ENCODE data around the gene EML1.

Gene EML1

GRCh38 chr14:99940064-99940463 lies 146.9 kb downstream of the EML1 start:
- no peak overlapping the region for H3K4me3 ChIP-seq (replicated peaks; ENCODE audit: insufficient read depth, low read length)
- no peak overlapping the region for H3K27ac ChIP-seq (replicated peaks)
- no peak for DNase-seq (ENCODE audit: low read depth in 1 of 2, low spot score in 1 of 2)
- no peaks in the 10 kb centered on the region for H3K27me3 ChIP-seq (ENCODE audit: insufficient read depth, poor library complexity, severe bottlenecking)
- TF ChIP-seq REST (IDR thresholded peaks at IDR 0.05; ENCODE audit: insufficient replicate concordance, low read depth): no peak

GRCh38 chr14:99941211-99941610 lies 148.0 kb downstream of the EML1 start:
- no peak for DNase-seq (ENCODE audit: low read depth in 1 of 2, low spot score in 1 of 2)
- H3K4me3 ChIP-seq (replicated peaks; ENCODE audit: insufficient read depth, low read length): no peak overlapping the region
- H3K27ac ChIP-seq (replicated peaks): no peak overlapping the region
- peaks cover 4% of the 10 kb centered on the region for H3K27me3 ChIP-seq (ENCODE audit: insufficient read depth, poor library complexity, severe bottlenecking)
- TF ChIP-seq POLR2AphosphoS5 (IDR thresholded peaks at IDR 0.05; ENCODE audit: low read depth): no peak
- TF ChIP-seq SPI1 (IDR thresholded peaks at IDR 0.05; ENCODE audit: borderline replicate concordance, low read depth): no peak
- no peak for TF ChIP-seq REST (IDR thresholded peaks at IDR 0.05; ENCODE audit: insufficient replicate concordance, low read depth)
- no peak for TF ChIP-seq CTCF (IDR thresholded peaks at IDR 0.05; ENCODE audit: insufficient read depth, low read length)
- TF ChIP-seq GABPA (IDR thresholded peaks at IDR 0.05; ENCODE audit: low read depth): no peak

GRCh38 chr14:99943620-99944019 lies 150.4 kb downstream of the EML1 start:
- no peak overlapping the region for H3K4me3 ChIP-seq (replicated peaks; ENCODE audit: insufficient read depth, low read length)
- H3K27ac ChIP-seq (replicated peaks): no peak overlapping the region
- DNase-seq (ENCODE audit: low read depth in 1 of 2, low spot score in 1 of 2): no peak
- peaks cover 12% of the 10 kb centered on the region for H3K27me3 ChIP-seq (ENCODE audit: insufficient read depth, poor library complexity, severe bottlenecking)
- TF ChIP-seq CTCF (IDR thresholded peaks at IDR 0.05; ENCODE audit: insufficient read depth, low read length): no peak
- TF ChIP-seq GABPA (IDR thresholded peaks at IDR 0.05; ENCODE audit: low read depth): no peak
- TF ChIP-seq POLR2AphosphoS5 (IDR thresholded peaks at IDR 0.05; ENCODE audit: low read depth): no peak
- no peak for TF ChIP-seq SPI1 (IDR thresholded peaks at IDR 0.05; ENCODE audit: borderline replicate concordance, low read depth)
- no peak for TF ChIP-seq REST (IDR thresholded peaks at IDR 0.05; ENCODE audit: insufficient replicate concordance, low read depth)

GRCh38 chr14:99944241-99944651 lies 151.0 kb downstream of the EML1 start:
- DNase-seq (ENCODE audit: low read depth in 1 of 2, low spot score in 1 of 2): no peak
- Histone ChIP-seq H3K27ac (replicated peaks) (no peak overlapping the region), H3K27me3 (ENCODE audit: insufficient read depth, poor library complexity, severe bottlenecking) (peaks cover 12% of the 10 kb centered on the region), H3K4me3 (replicated peaks; ENCODE audit: insufficient read depth, low read length) (no peak overlapping the region)
- TF ChIP-seq SPI1 (IDR thresholded peaks at IDR 0.05; ENCODE audit: borderline replicate concordance, low read depth) (no peak), POLR2AphosphoS5 (IDR thresholded peaks at IDR 0.05; ENCODE audit: low read depth) (no peak), REST (IDR thresholded peaks at IDR 0.05; ENCODE audit: insufficient replicate concordance, low read depth) (no peak), GABPA (IDR thresholded peaks at IDR 0.05; ENCODE audit: low read depth) (no peak), CTCF (IDR thresholded peaks at IDR 0.05; ENCODE audit: insufficient read depth, low read length) (no peak)
